Body of pancreas (tissue), 4 donors: ENCODE measurements around the gene MUSK.

Source experiments
- POLR2A ChIP-seq, 3 donors: fragments of 450-650 bp; IDR thresholded peaks; one replicate each; pipeline ENCODE4 v1.6.1; 2016; ENCODE audit warnings: antibody characterized with exemption in 3 of 3, mild to moderate bottlenecking in 2 of 3
- TF ChIP-seq, protein P1 (sequence below), 7 experiments: fragments of 450-650 bp in 4 of 7; fragments of 200-600 bp in 3 of 7; sonication (generic) in 3 of 7; IDR thresholded peaks; one replicate each; pipeline ENCODE4 v1.5.1; 2016 to 2019; ENCODE audit warnings: antibody characterized with exemption in 7 of 7

DNA sequence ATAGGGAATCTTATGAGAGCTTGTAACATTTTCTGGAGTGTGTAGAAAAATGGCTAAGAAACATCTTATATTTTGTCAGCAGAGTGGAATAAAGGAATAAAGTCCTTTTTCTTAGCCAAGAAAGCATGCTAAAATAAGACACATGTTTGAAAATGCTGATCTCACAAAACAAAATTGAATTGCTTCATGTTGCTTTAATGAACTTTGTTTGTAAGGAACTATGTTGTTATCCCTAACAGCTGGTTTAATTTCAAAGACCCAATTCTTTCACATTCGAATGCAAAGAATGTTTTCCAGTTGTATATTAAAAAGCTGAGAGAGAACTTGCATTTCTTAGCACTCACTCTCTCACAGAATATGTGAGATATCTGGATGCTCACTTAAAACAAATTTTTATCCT, 107.6 kb downstream of the MUSK start:
- TF ChIP-seq, protein P1, sequence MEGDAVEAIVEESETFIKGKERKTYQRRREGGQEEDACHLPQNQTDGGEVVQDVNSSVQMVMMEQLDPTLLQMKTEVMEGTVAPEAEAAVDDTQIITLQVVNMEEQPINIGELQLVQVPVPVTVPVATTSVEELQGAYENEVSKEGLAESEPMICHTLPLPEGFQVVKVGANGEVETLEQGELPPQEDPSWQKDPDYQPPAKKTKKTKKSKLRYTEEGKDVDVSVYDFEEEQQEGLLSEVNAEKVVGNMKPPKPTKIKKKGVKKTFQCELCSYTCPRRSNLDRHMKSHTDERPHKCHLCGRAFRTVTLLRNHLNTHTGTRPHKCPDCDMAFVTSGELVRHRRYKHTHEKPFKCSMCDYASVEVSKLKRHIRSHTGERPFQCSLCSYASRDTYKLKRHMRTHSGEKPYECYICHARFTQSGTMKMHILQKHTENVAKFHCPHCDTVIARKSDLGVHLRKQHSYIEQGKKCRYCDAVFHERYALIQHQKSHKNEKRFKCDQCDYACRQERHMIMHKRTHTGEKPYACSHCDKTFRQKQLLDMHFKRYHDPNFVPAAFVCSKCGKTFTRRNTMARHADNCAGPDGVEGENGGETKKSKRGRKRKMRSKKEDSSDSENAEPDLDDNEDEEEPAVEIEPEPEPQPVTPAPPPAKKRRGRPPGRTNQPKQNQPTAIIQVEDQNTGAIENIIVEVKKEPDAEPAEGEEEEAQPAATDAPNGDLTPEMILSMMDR (IDR thresholded peaks at IDR 0.05), result no peak
- no peak for TF ChIP-seq POLR2A (IDR thresholded peaks at IDR 0.05)
